CD1c-positive myeloid dendritic cell (primary cell): ENCODE data around the gene CHSY3.

ENCODE experiments used
- DNase-seq: peaks from one replicate; pipeline ENCODE4 v3.0.0-alpha.2; 2016; ENCODE audit errors: extremely low spot score

The CHSY3 gene

DNA sequence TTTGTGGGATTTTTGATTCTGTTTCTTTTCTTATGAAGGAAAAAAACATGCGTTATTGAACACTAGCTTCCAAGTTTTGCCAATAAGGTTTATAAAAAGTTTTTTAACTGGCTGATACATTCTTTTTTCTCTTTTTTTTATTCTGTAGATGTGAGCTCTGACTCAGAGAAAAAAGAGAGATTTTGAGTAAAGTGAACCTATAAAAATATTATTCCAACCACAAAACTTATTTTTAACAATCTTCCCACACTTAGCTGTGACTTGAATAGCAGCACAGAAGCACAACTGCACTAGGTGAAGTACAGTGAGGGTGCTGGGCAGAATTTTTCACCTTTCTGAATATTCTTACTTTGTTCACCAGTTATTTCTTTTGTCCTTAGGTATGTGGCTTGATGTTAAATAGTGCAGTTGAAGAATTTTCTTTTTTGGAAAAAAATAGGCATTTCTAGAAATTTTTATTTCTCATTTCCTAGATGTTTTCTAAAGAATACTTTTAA is 41.6 kb downstream of the CHSY3 start:
- no peak for DNase-seq

GRCh38 chr5:129951039-129951438 is 46.8 kb downstream of the CHSY3 start:
- no peak for DNase-seq

- no peak for DNase-seq
Measured at GRCh38 chr5:129958581-129958980, 54.3 kb downstream of the CHSY3 start.

DNA sequence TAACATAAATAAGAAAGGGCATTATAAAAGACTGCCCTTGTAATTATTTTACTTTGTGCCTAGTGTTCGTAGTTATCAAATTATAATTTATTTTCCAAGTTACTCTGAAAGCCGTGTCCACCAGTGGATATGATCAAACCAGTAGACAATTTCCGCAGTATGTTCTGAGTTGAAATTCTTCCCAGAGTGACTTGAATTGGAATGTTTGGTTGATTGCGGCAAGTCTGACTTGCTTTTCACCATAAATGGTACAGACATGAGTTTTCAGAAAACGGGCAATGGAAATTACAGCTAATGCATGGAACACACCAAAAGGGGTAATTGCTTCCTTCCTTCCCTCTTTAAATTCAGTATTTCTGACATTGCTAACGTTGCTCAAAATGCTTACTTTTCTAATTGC is 56.6 kb downstream of the CHSY3 start:
- DNase-seq = no peak

GRCh38 chr5:129962506-129962905 is 58.2 kb downstream of the CHSY3 start:
- no peak for DNase-seq

DNA sequence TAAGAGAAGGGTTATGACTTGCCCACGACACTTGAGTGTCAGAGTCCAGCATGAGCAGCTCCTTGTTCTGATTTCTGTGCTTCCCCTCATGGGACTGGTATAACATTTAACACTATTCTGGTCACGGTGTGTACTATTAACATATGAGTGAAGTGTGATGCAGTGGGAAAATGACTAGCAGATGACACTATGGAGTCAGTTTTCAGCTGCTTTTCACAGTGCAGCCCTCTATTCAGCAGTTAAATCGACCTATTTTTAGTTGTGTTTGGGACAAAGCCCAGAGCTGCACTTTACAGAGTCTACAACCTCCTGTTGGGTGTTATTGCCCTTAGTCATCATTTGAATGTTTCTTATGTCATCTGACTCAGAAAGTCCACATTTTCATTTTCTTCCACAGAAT is 59.1 kb downstream of the CHSY3 start:
- no peak for DNase-seq

GRCh38 chr5:129966071-129966470 is 61.8 kb downstream of the CHSY3 start:
- no peak for DNase-seq

DNA sequence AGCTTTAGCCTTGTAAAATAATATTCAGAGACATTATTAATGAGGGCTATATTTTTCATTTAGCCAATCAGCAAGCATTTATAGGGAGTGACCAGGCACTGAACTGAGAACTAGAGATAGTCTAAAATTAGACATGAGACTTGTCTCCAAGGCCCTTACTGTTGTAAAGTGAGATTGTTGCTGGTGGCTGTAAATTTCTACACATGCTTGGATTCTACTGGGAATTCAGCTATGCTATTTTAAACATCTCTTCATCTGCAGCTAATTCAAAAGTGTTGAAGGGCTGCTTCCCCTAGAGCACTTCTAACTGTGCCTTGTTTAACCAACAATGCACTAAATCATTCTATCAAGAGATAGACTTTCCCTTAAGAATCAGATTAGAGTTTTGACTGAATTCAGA is 67.4 kb downstream of the CHSY3 start:
- no peak for DNase-seq

DNA sequence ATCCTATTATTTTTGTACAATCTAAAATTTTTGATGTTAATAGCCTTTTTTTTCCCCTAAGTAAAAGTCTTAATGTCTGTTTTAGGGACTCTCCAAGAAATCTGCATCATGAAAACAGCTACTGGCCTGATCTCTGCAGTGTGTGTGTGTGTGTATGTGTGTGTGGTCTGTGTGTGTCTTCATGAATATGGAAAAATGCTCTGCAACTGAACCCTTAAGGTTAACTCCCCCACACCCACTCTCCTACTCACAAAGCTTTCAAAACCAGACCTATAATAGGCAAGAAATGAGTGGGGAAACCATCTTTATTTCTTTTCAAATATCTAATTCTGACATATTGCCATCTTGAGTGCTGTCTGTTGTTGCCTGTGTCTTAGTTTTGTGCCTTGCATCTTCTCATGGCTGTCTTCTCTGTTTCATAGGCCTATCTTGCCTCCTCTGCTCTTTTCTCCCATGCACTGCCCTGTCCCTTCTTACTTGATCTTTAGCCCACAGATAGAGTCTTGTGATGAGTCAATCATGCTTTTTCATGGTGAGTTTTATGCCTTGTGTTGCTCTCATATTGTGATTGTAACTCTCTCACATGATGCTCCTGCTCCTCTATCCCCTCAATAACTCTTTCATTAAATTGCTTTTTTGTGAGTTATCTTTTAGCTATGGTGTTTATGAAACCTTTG is 68.3 kb downstream of the CHSY3 start:
- DNase-seq = no peak

GRCh38 chr5:129973716-129974426 is 69.6 kb downstream of the CHSY3 start:
- no peak for DNase-seq

- DNase-seq = no peak
Measured at GRCh38 chr5:129977810-129978209, 73.5 kb downstream of the CHSY3 start.

- no peak for DNase-seq
Measured at GRCh38 chr5:129978270-129978669, 74.0 kb downstream of the CHSY3 start.

DNA sequence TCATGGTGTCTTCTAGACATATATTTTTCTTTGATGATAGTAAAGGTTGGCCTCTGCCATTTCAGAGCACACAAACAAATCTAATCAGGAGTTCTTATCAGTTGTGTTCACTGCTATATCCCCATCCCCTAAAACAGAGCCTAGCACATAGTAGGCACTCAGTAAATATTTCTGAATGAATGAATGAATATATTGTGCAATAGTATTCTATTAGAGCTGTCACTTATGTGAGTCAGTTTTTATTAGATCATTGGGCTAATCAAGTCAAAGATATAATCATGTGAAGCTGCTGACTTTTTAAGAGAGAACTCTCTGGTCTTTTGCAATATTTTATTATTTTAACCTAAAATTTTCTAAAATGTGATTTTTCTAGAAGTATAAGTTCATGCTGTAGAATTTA is 84.2 kb downstream of the CHSY3 start:
- no peak for DNase-seq

GRCh38 chr5:129991780-129992179 is 87.5 kb downstream of the CHSY3 start:
- DNase-seq = no peak

- DNase-seq = no peak
Measured at GRCh38 chr5:129996896-129997295, 92.6 kb downstream of the CHSY3 start.

GRCh38 chr5:130000460-130000859 is 96.2 kb downstream of the CHSY3 start:
- no peak for DNase-seq

DNA sequence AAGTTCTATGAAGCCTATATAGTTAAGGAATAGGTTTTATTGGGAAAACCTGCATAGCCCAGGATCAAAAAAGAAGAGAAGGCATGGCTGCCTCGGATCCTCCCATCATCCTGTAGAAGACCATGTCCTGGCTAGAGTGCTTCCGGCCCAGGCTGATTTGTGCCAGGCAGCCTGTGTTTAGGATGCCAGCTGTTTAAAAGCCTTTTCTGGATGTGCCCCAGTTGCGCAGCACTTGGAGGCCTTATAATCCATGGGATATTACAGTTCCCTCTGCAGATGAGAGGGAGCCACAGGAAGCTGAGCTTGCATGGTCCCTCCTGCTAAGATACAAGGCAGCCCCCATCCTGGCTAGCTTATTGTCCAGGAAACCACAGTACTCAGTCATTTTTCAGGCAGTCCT is 97.9 kb downstream of the CHSY3 start:
- no peak for DNase-seq

- DNase-seq = no peak
Measured at GRCh38 chr5:130002876-130003275, 98.6 kb downstream of the CHSY3 start.

GRCh38 chr5:130011986-130012385 is 107.7 kb downstream of the CHSY3 start:
- DNase-seq = no peak

DNA sequence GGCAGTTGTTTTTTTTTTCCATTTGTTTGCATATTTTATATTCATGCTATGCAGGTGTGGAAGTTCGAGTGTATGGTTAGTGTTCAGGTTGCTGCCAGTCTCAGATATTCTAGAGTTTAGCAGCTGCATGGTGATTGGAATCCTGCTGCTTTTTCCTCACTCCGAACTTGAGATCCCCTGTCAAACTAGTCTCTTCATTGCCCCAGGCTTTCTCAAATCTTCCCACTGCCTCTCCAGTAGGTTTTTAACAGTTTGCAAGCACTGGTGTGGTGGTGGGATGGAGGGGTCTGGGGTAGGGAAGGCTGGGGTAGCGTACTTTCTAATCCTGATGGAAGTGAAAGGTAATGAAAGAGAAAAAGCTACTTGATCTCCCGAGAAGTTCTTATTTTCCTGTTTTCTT is 112.9 kb downstream of the CHSY3 start:
- DNase-seq = no peak

DNA sequence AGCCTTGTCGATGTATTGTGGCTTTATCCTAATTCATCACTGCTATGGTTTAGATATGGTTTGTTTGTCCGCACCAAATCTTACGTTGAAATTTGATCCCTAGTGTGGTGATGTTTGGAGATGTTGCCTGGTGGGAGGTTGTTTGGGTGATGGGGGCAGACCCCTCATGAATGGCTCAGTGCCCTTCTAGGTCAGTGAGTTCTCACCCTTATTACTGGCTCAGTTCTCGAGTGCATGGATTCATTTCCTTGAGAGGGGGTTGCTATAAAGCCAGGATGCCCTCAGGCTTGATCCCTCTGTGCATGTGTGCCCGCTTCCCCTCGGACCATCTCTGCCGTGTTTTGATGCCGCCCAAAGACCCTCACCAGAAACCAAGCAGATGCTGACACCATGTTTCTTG is 114.4 kb downstream of the CHSY3 start:
- DNase-seq = no peak

DNA sequence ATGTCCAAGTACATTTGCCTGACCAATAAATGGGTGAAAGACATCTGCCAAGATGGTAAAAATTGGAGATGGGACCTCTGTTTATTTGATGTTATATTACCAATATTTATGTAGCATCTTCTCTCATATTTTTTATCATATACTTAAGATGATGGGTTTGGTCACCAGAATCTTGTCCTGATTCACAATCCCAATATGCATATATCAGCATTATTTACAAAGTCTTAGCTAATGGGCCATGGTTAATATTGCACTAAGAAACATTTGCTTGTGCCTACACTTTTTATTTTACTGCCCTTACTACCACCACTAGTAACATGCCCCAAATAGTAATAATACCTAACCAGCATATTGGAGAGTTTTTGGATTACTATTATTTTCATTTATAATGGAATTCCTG is 116.7 kb downstream of the CHSY3 start:
- DNase-seq = no peak

DNA sequence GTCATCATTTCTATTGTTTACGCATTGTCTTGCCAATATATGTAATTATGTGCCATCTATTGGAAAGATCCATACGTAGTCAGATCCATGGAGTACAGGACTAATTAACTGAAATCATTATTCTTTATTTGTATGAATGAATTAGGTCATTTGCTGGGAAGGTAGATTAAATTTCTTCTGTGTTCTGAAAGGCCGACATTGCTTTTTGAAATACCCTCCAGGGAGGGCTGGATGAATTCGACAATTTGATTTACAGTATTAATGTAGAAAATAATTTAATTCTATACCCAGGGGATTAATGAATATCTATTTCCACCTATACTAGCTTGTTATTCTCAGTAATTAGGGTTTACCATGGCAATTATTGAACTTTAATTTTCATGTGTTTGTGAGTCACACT is 117.6 kb downstream of the CHSY3 start:
- DNase-seq = no peak

- no peak for DNase-seq
Measured at GRCh38 chr5:130023604-130024003, 119.3 kb downstream of the CHSY3 start.
